ENCODE results near the gene KCNAB1.
"Not testable (repeated sequence)": the region's sequence is repeated elsewhere in the genome, so short reads cannot be mapped to it uniquely, and the experiment has no call there.

KCNAB1 gene

DNA sequence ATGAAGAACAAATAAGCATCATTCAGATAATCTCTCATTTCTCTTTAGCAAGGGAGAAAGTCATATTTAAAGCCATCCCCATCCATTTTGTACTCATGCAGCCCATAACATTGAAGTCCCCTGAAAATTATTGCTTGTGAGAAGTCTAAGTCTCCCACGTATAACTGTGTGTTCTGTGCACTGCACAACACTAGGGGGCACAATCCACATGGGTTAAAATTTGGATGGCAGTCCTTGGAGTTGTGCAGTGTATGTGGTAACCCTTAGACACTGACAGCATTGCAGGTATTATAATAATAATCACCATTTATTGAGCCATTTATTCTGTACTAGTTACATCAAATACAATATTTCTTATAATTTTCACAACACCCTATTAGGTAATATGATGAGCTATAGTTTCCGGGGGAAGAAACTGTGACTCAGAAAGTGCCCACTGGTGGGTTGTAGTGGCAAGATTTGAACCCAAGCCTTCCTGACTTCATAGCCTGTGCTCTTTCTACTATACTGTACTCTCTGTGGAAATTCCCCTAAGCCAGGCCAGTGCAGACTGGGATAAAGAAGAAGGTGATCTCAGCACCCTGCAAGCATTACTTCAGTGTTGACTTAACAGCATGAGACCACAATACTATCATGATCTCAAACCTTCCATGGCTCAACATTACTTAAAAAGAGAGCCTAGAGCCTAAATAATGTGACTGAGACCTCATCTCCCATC, 15.7 kb downstream of the KCNAB1 start:
- in situ Hi-C loops (cut with HindIII; ENCODE audit: low sequenced_read_pairs): no loop called here

DNA sequence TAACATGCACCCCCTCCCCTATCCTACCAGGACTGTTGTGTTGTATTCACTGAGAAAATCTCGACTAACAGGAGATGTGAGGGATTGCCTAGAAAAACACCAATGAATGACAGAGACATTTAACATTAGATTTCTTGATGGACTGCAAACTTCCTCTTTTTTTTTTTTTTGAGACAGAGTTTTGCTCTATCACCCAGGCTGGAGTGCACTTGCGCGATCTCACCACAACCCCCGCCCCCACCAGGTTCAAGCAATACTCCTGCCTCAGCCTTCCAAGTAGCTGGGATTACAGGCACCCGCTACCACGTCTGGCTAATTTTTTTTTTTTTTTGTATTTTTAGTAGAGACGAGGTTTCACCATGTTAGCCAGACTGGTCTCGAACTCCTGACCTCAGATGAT, 17.0 kb downstream of the KCNAB1 start:
- in situ Hi-C loops (cut with HindIII; ENCODE audit: low sequenced_read_pairs): not testable (repeated sequence)

DNA sequence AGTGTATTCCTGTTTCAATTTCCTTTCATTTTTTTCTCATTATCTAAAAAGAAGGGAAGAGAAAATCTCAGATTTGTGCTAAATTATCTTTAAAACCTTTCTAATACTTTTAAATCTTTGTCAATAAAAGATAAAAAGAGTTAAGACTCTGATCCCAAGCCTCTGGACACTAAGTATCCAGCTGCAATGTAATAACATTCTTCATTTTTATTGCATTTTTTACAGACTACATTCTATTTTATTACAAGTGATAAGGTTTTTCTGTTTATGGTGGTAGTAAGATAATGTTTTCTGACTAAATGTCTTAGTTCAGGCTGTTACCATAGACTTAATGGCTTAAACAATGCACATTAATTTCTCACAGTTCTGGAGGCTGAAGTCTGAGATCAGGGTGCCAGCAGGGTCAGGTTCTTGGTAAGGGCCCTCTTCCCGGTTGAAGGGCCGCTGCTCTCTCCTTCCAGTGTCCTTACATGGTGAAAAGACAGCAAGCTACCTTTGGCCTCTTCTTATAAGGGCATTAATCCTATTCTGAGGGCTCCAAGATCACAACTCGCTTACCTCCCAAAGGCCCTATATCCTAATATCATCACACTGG, 19.7 kb downstream of the KCNAB1 start:
- in situ Hi-C loops (cut with HindIII; ENCODE audit: low sequenced_read_pairs): no loop called here

DNA sequence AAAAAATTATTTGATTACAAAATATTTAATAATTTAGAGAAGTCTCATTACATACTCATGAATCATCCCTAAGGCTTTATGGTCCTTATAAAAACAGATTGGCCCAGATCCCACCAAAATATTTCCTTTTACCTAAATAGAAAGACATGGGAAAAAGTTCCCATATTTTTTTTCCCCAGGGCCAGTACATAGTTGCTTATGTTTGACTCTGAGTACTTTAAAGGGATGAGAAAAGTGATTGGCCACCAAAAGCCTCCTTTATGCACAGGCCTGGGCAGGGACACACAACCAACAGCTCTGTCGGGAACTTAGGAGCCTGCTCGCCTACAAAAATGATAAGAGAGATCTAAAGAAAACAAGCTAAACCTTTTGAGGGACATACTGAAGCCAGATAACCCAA, 22.3 kb downstream of the KCNAB1 start:
- in situ Hi-C loops (cut with HindIII; ENCODE audit: low sequenced_read_pairs): no loop called here

DNA sequence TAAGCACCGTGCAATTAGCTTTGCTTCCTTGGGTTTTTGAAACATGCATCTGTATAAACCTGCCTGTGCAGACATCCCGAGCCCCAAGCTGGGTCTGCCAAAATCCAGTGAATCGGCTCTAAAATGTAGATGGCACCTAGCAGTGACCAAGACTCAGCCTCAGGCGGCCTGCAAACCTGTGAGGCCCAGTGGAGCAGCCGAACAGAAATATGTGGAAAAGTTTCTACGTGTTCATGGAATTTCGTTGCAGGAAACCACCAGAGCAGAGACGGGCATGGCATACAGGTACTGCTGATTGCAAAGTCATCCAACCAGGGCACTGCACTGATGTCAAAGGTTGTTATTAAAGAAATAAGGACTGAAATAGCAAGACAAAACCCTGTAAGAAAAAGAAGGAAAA, 22.8 kb downstream of the KCNAB1 start:
- in situ Hi-C loops (cut with HindIII; ENCODE audit: low sequenced_read_pairs): no loop called here

DNA sequence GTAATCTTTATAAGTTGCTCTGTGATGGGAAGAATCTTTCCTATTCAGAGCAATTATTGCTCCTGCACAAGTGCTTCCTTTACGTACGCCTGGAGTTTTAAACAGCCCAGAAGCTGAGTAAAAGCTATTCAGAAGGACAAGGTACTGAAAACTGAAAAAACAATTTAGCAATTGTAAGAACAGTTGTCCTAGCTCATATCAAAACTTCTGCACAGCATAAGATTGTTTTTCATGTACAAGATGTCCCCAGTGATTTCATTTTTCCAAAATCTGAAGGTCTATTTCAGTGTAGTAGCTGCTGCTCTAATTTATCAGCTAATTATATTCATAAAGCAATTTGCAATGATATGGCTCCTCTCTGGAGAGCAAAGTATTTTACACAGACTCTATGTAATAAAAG, 23.7 kb downstream of the KCNAB1 start:
- in situ Hi-C loops (cut with HindIII; ENCODE audit: low sequenced_read_pairs): no loop called here

DNA sequence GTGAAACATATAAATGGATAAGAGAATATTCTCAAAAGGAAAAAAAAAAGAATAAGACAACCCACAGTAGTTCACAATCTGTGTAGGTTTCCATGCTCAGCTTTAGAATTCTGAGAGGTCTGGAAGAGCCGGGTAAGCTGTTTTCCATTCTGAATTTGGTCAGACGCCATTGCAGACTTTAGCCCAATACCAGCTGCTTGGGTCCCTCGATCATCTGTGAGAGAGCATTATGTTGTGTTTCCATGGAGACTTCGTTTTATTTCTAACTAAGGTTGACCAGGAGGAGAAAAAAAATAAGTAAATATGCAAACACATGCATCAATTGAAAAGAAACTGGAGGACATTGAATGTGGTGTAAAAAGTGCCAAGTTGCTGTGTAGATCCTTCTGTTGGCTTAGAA, 25.5 kb downstream of the KCNAB1 start:
- in situ Hi-C loops (cut with HindIII; ENCODE audit: low sequenced_read_pairs): no loop called here

DNA sequence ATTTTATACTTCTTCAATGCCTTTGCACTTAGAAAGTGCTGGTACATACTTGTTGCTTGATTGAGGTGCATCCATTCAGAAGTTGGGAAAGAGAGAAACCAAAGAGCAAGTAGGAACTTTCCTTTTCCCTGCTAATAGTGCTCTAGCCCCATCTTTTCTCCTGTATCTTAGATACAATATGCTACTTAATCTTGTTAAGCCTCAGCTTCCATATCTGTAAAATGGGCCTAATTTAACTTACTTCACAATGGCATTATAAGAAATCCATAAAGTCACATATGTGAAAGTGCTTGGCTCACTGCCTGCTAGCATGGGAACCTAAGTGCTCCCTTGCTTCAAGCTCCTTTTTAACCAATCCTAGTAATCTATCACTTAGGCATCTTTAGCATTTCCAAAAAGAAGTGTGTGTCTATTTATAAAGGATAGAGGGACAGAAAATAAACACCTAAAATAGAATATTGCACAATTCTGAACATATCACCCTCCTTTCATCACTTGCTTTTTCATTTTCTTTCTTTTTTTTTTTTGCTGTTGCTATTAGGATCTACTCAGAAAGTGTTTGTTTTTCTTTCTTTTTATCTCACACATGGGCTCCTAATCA, 28.1 kb downstream of the KCNAB1 start:
- in situ Hi-C loops (cut with HindIII; ENCODE audit: low sequenced_read_pairs): no loop called here

DNA sequence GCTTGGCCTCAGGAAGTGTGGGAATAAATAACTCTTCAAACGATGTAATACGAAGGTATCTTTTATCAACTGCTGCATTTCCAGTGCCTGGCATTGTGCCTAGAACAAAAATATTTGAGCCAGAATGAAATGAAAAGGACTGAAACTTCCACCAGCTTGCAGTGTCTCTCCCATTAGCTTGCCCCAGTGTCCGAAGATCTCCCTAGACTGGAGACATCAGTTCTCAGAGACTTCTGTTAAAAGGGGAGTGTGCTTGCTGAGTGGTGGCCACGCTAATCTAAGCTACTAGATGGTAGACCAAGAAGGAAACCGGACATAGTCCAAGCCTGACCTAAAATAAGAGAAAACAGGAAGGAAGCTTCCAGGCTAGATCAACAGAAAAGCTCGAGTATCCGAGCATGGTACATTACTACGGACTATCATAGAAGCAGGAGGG, 28.6 kb downstream of the KCNAB1 start:
- in situ Hi-C loops (cut with HindIII; ENCODE audit: low sequenced_read_pairs): no loop called here

DNA sequence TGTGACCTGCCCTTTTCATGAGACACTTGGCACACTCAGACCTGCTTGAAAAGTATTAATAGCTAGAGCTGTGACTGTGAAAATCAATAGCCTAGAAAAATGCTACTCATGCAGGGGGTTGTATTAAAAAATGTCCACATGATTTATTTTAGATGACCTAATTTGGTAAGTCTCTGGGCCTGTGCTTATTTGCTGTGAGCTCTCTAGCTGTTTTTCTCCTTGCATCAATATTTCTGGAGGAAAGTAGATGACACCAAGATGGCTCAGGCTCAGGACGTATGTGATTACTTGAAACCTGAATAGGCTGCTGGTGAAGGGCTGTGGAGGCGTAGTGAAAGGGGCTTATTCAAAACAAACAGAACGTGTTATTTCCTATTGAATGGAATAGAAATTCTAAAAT, 29.5 kb downstream of the KCNAB1 start:
- in situ Hi-C loops (cut with HindIII; ENCODE audit: low sequenced_read_pairs): no loop called here

DNA sequence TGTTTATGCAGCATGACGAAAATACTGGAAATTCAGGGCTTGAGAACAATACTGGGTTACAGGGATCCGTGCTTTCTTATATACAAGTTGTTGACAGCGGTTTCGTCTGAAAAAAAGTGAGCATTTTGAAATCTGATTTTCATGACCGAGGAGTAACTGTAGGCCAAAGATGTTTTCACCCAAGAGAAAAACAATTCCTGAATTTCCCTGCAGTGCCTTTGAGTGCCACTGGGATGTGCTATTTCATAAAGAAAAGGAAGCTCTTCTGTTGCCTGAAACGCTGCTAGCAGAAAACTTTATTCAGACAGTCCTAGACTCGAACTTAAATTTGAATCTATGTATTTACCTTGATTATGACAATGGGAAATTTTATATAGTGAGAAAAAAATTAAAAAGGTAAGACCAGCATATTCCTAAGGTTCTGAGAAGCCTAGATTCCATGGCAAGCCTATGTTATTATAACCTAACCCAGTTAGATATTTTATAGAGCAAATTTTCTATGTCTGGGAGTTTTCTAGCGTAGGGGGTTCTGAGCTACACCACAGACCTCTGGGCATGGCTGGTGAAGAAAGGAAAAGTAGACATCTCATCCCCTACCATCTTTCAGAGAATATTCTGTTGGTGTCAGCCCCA, 30.2 kb downstream of the KCNAB1 start:
- in situ Hi-C loops (cut with HindIII; ENCODE audit: low sequenced_read_pairs): no loop called here

DNA sequence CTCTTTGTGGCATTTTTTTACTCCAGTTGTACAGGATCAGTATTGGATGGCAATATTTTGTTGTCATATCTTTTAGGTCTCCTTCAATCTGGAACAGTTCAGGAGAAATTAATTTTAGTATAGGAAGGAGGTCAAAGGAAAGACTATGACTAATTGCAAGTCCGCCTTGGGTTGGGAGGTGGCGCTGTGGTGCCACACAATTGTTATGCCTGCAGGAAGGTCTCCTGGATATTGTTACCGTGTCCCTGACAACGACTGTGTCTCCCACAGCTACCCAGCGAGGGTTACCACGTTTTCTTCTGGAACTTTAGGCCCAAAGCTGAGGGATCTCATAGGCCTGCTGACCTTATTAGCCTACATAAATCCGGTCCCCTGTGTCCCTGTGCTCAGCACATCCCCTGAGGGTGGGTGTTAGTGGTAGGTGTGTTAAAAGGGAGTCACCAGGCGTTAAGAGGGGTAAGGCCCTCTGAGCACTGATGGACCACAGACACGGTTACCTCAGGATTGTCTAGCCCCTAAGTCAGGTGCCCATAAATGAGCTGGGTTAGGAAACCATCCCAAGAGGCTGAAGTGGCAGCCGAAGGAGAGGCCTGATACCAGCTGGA, 31.5 kb downstream of the KCNAB1 start:
- in situ Hi-C loops (cut with HindIII; ENCODE audit: low sequenced_read_pairs): no loop called here

DNA sequence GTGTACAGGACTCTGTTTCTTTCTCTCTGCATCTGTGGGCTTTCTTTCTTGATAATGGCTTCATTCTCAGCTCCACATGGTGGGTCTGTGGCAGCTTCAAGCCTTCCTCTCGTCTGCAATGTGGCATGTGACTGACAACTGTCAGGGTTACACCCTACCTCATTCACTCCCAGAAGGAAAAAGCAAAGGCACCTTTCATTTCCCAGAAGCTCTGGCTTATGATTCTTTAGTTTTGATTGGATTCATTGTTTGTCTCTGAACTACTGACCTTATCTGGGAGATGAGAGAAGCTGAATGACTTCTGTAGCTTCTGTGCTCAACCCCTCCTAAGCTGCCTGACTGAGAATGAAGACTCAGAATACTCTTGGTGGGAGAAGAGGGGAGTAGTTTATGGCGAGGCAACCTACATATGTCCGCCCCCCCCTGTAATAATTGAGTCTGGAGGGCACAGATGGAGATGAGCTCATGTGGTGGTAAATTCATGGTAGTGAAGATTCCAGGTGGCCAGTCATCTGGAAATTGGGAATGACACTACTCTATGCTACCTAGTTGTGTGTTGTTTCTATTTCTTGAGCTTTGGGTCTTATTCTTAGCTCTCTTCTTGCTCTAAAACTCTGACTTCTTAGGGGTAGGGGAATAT, 38.4 kb downstream of the KCNAB1 start:
- in situ Hi-C loops (cut with HindIII; ENCODE audit: low sequenced_read_pairs): no loop called here

DNA sequence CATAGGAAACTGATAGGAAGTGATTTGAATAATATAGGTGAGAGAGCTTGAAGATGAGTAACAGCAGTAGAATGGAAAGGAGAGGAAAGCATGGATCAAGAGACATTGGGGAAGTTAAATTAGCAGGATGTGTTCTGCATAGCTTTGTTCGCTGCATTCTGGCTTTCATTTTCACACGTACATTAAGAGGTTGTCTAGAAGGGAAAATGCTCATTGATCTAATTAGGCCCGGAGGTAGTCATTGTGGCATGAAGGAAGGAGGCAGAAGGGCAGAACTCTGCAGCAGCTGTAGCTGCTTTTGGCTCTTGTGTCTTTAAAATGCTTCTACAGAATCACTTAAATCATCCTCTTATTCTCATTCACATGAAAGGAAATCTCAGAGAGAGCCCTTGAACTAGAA, 40.3 kb downstream of the KCNAB1 start:
- in situ Hi-C loops (cut with HindIII; ENCODE audit: low sequenced_read_pairs): no loop called here

DNA sequence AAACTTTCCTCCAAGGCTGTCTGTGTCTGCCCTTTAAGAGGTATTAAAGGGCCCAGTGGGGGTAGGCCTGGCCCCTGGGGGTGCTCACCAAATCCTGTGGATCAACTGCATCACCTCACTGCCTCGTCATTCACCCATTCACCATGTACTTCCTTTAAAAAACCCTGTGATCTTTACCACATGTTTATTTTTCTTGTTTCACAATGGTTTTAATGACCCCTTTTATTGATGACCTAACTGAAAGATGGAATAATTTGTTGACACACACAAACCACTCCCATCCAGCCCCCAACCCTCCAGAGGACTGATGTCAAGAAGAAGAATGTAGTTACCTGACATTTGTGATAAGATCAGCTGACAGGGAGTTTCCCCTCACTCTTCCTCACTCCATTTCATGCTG, 40.8 kb downstream of the KCNAB1 start:
- in situ Hi-C loops (cut with HindIII; ENCODE audit: low sequenced_read_pairs): no loop called here

DNA sequence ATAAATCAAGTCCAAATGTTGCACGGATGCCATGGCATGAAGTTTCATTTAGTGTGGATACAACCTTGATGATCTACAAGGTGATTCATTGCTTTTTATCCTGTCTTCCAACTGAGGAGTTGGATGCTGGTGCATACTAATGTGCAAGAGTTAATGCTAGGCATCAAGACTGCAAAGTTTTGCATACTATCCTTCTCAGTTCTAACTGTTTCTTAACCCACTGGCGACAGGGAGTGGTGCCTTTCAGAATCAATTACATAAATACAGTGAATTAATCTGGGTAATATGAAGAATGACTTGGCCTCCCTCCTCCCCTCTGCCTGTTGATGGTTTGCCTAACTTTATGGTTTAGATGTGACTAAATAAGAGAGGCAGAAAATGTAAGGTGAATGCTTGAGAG, 43.5 kb downstream of the KCNAB1 start:
- in situ Hi-C loops (cut with HindIII; ENCODE audit: low sequenced_read_pairs): no loop called here

DNA sequence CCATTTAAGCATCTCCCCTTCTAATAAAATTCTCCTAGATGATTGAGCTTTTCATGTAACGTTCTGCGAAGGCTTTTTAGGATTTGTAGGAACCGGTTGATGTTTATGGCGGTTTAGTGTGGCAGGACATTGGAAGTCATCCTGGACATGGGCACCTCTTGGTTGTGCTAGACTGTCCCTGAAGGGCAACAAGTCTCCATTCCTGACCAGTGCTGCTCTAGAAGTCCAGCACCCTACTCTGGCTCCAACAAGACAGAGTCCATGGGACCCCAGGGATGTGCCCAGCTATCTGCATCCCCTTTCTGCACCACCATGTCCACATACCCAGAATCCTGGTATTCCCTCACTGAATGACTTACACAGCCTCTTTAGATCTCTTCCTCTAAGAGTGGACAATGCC, 46.4 kb downstream of the KCNAB1 start:
- in situ Hi-C loops (cut with HindIII; ENCODE audit: low sequenced_read_pairs): no loop called here

DNA sequence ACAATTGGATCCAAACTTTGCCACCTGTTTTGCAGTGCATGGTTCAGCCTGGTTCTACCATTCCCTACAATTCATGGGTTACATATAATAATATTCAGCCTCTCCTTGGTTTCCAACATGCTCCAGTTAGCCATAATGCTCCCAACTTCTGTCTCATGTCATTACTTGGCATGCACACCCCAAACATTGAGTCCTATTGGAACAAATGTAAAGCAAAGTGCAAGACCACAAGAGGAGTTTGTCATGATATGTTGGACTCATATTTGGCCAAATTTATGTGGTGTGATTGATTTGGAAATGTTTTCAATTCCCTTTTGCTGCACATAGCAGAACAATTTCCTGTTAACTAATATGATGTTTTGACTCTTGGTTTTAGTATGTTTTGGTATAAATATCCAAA, 50.2 kb downstream of the KCNAB1 start:
- in situ Hi-C loops (cut with HindIII; ENCODE audit: low sequenced_read_pairs): no loop called here

DNA sequence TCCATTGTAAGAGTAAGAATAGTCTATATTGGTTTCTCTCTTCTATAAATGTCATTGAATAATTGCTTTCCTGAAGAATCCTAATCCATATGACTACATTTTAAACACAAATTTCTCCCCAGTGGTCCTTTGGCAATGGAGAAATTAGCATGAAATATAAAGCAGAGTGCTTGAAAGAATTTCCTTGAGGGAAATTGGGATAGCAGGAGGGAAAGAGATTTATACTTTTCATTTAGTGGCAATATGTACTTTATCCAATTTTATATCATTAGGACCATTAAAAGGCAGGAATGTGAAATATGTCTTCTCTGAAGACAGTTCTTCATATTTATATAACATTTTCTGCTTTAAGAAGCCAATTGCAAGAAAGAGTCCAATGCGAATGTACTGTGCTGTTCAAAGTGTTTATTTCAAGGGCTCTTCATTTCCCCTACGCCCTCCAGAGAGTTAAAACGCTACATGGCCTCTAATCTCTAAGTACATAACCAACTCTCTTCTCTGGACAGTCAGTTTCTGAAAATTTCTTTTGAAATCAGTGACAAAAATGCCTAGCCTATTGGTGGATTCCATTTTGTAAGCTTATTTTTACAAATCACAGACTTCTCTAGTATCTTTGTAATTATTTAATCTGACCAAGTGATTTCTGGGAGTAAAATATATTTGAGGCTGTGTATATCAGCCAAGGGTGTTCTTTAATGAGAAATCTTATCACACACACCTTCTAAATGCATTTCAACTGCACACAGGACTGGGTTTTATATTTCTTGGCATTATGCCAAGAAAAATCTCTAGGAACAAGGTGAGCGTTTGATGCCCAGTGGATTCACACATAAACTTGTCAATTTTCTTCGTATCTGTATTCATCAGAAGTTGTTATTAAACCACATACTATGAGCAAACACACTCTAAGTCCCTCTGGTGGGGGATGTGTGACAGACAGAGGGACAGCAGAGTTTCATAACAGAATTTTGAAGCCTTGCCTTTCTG, 51.2 kb downstream of the KCNAB1 start:
- in situ Hi-C loops (cut with HindIII; ENCODE audit: low sequenced_read_pairs): no loop called here

DNA sequence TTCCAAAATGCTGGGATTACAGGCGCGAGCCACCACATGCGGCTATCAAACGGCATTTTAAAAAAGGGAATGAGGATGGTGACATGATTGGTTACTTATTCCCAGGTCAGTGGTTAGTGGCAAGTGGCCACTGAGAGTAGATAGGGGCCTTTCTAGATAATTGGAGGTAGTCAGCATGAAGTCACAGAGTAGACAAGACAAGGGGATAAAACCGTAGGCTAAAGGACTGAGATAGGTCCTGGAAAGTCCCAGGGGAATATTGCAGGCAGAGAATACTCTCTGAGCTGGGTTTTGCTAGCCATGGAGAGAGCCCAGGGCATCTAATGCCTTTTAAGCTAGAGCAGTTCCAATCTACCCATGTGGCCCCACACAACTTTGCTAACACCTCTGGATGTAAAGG, 52.2 kb downstream of the KCNAB1 start:
- in situ Hi-C loops (cut with HindIII; ENCODE audit: low sequenced_read_pairs): no loop called here
